Activated CD4-positive, alpha-beta T cell treated with anti-CD3 and anti-CD28 coated beads for 4 hours (primary cell): ENCODE measurements around the gene CRB2.
"Not testable (repeated sequence)": the region's sequence is repeated elsewhere in the genome, so short reads cannot be mapped to it uniquely, and the experiment has no call there.

Source experiments
- DNase-seq, 2 donors: peaks; one replicate each; pipeline ENCODE4 v3.0.0-alpha.2; 2020

The CRB2 gene

GRCh38 chr9:123387686-123388085, 31.7 kb downstream of the CRB2 start:
- DNase-seq, result no peak

GRCh38 chr9:123389070-123389469, 33.1 kb downstream of the CRB2 start:
- DNase-seq, result no peak

DNA sequence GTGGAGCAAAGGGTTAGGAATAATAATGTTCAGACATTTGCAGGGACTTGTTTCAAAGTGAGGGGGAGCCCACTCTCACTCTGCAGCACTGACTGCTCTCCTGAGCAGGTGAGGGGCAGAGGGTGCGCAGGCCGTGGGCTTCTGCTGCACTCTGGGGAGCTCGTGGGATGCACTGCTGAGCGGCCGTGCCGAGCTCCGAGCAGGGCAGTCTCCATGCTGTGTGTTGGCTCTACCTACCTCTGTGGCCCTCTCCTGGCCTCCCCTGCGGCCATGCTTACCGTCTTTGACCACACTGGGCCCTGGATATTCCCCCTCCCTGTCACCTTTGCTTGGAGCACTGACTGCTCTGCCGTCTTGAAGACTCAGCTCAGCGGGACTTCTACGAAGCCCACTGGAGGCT, 33.7 kb downstream of the CRB2 start:
- DNase-seq, result no peak

- no peak for DNase-seq
Measured at GRCh38 chr9:123390337-123391135, 34.5 kb downstream of the CRB2 start.

DNA sequence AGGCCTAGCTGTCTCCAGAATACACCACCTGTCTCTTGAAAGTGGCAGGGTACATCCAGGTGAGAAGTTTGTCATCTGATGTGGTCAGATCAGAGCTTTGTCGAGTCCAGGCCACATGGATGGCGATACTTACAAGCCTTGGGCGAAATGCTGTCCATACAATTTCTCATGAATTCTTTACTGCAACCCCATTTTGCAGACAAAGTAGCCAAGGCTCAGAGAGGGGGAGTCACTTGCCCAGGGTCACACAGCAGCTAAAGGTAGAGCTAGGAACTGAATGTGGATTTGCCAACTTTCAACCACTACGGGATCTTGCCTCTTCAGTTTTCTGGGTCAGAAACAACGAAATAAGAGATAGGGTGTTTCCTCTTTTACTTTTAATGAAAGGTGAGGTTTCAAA, 35.2 kb downstream of the CRB2 start:
- no peak for DNase-seq

GRCh38 chr9:123391946-123392345, 35.9 kb downstream of the CRB2 start:
- no peak for DNase-seq

DNA sequence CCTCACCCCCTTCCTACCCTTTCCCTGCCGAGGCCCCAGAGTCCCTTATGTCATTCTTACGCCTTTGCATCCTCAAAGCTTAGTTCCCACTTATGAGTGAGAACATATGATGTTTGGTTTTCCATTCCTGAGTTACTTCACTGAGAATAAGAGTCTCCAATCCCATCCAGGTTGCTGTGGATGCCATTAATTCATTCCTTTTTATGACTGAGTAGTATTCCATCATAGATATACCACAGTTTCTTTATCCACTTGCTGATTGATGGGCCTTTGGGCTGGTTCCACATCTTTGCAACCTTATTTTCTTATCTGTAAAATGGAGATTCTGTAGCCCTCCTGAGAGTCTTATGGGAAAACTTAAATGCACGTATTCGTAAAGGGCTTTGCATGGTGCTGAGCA, 36.8 kb downstream of the CRB2 start:
- DNase-seq, result no peak

GRCh38 chr9:123394291-123395235, 38.6 kb downstream of the CRB2 start:
- no peak for DNase-seq

- no peak for DNase-seq
Measured at GRCh38 chr9:123395276-123395688, 39.3 kb downstream of the CRB2 start.

DNA sequence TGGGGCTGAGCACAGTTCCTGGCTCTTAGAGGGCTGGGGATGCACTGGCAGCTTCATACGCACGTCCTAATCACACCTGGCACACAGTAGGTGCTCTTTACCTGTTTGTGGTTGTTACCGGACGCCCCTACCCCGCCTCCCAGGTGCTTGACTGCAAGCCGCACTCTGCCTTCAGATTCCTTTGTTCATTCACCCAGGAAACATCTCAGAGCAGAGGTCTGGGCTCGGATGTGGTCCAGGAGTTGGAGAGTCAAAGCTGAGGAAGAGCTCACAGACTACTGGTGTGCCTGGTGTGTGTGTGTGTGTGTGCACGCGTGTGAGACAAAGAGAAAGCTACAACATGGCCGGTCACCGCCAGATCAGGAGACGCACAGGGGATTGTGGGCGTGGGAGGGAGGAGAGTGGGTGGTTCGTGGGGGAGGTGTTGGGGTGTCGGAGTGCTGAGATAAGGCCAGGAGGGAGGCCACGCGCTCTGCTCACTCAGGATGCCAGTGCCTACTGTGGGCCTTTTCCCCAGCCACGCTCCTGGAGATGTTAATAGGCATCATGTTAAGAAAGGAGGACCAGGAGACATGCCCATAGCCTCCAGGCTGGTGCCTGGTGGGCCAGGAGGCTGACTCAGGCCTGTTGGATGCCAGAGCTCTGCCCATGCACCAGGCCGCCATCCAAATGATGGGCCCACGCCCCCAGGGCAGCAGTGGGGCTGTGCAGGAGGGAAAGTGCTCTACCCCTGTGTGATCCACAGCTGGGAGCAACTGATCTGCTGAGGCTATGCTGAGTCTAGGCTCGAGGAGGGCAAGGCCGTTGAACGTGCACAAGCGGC, 39.9 kb downstream of the CRB2 start:
- no peak for DNase-seq

DNA sequence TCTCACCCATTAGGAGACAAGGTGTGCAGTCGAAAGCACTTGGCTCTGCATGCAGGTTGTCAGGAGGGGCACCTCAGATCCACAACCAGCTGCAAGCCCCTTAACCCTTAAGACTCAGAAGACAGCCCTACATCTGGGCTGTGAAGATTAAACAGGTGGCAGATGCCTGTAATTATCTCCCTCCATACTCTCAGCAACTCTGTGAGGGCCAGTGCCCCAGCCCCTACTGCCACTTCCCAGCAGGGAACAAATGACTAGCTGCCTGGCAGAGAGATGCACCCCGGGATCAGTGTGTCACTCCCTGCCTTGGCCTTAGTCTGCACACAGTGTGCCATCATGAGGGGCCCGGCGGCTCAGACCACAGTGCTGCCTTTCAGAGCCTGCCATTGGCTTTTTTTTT, 42.0 kb downstream of the CRB2 start:
- DNase-seq, result no peak

GRCh38 chr9:123398938-123399337, 42.9 kb downstream of the CRB2 start:
- DNase-seq, result not testable (repeated sequence)

- DNase-seq, result no peak
Measured at GRCh38 chr9:123399803-123400378, 43.9 kb downstream of the CRB2 start.

GRCh38 chr9:123400926-123401503, 45.0 kb downstream of the CRB2 start:
- DNase-seq, result no peak

- DNase-seq, result no peak
Measured at GRCh38 chr9:123401879-123402513, 46.0 kb downstream of the CRB2 start.

DNA sequence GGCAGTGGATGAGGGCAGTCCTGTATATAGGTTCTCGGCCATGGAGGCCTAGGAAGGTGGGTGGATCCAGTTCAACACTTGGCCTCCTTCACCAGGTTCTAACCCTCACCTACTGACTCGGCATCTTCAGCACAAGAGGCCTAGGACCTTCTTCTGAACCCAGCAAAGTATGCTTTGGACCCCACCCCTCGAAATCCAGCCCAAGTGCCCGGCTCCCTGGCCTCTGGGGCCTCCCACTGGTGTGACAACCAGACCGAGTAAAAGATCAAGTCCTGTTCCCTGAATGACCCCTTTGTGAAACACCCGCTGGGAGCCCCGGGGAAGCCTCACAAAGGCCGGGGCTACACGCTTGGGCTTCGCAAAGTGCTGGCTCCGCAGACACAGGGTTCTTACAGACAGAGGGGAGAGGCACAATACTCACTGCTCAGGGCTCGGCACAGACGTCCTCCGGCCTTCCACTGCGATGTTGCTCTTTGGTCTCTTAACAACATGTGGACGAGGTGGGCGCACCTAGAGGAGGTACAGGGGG, 47.0 kb downstream of the CRB2 start:
- no peak for DNase-seq

DNA sequence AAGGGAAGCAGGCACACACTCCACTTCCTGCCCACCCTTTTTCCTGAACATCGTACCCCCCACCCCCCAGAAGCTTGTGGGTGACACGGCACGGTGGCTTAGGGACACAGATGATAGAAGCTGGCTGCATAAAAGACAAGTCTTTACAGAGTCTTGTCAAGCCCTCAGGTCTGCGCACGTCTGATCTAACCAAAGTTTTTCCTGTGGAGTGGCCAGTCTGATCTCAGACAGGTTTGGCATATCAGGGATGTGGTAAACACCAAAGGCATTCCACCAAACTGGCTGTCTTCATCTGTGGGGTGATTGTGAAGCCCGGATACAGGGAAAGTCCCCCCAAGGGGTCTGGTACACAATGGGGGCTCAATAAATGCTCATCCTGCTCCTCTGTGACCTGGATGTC, 50.0 kb downstream of the CRB2 start:
- DNase-seq, result no peak

DNA sequence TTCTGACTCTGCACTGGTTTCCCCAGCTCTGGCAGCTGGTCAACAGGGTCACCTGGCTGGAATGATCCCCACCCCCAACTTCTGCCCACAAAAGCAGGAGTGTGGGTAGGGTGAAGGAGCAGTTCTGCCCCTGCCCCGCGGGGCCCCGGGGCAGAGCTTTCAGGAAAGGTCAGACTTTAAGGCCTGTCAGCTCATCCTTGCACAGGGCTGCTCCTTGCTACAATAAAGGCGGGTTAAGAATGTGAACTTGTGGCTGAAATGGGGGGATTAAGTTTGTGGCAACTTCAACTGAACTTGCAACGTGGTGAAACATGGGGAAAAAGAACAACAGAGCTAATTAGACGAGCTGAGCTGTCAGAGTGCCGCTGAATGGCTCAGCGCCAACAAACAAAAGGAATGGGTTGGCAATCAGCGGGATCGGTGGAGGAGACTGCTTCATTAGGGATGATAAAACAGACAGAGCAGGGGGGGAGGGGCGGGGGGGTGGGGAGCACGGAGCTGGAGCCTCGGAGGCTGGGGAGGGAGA, 50.8 kb downstream of the CRB2 start:
- no peak for DNase-seq

GRCh38 chr9:123407217-123407851, 51.3 kb downstream of the CRB2 start:
- no peak for DNase-seq
